Measurements from ENCODE around the gene SCAPER. TPM values are rescaled to one million over a fixed set of nuclear protein-coding genes. Genes with fewer than 3 reads are reported as not detected.

The SCAPER gene
- total RNA-seq, 1 experiment from 2014 or later = 14.7 TPM

DNA sequence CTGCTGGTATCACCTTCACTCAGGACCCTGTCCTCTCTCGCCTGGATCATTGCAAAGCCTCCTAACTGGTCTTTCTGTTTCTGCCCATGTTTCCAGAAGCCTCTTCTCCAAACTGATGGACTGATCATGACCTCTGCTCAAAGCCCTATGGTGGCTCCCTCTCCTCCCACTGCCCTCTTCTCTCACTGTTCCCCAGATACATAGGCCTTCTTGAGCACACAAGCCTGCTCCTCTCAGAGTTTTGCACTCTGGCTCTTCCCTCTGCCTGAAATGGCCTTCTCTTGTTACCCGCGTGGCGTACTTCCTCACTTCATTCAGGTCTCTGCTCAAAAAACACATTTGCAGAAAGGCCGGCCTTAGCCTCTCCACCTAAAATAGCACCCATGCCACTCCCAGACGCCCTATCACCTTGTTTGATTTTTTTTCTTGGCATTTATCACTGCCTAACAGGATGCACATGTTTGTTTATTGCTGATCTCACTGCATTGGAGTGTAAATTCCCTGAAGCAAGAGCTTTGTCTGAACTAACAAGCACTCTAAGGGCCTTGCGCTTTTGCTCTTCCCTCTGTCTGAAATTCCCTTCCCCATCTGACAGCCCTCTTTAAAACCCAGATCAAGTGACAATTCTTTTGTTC, 592.5 kb downstream of the SCAPER start:
- H3K4me2 ChIP-seq (ENCODE audit: low read length) = peak overlapping the region; percentile 21; the same call in 1 of the 2 replicates
- H3K4me1 ChIP-seq (ENCODE audit: control insufficient read depth in 1 of 2, insufficient read depth in 2 of 2, low read length in 2 of 2) = peaks cover 15 to 33% of the 10 kb centered on the region in 2 experiments
- ATAC-seq = no peak
- peaks cover 36% of the 10 kb centered on the region for H3K79me2 ChIP-seq (ENCODE audit: insufficient read depth, low read length)
- H3K9me2 ChIP-seq (ENCODE audit: insufficient read depth) = no peaks in the 10 kb centered on the region
- DNase-seq (ENCODE audit: low read depth, low spot score) = no peak
- RAD21 ChIA-PET (ENCODE audit: low non-redundant PET in 1 of 2, low total read pairs in 2 of 2, uncharacterized antibody in 2 of 2, unreplicated experiment in 2 of 2) = no interaction called here
- H2AFZ ChIP-seq (ENCODE audit: low read depth, low read length, poor library complexity, severe bottlenecking) = no peak overlapping the region
- H4K20me1 ChIP-seq (ENCODE audit: insufficient read depth) = 0 out of 2 replicates have a peak, but pooled peaks cover 3% of the 10 kb centered on the region
- TF ChIP-seq POLR2A (IDR thresholded peaks at IDR 0.05; ENCODE audit: borderline replicate concordance, extremely low read depth, insufficient read depth, insufficient read length) = no peak
- no peak for TF ChIP-seq SRF (IDR thresholded peaks at IDR 0.05; ENCODE audit: low read depth)
- TF ChIP-seq, protein P1, sequence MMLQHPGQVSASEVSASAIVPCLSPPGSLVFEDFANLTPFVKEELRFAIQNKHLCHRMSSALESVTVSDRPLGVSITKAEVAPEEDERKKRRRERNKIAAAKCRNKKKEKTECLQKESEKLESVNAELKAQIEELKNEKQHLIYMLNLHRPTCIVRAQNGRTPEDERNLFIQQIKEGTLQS (IDR thresholded peaks at IDR 0.05) = no peak
- no peak for TF ChIP-seq ZBTB33 (IDR thresholded peaks at IDR 0.05; ENCODE audit: extremely low read depth, insufficient replicate concordance, low read length)
- no peak for TF ChIP-seq SP1 (IDR thresholded peaks at IDR 0.05; ENCODE audit: low read depth)
- no peak for TF ChIP-seq ZNF274 (IDR thresholded peaks at IDR 0.05; ENCODE audit: low read depth, low read length)
- TF ChIP-seq EGR1 (IDR thresholded peaks at IDR 0.05; ENCODE audit: low read depth) = no peak
- no peak for TF ChIP-seq CEBPB (IDR thresholded peaks at IDR 0.05; ENCODE audit: low read depth)
- no peak for TF ChIP-seq CBX3 (IDR thresholded peaks at IDR 0.05; ENCODE audit: low read depth)
- no peak for TF ChIP-seq ZFX (IDR thresholded peaks at IDR 0.05)
- TF ChIP-seq CTCF (IDR thresholded peaks at IDR 0.05 in 2 of 3, conservative IDR thresholded peaks at IDR 0.05 in 1 of 3; ENCODE audit: borderline replicate concordance in 1 of 3, insufficient read depth in 1 of 3, low read depth in 2 of 3, low read length in 2 of 3) = no peak
- TF ChIP-seq EZH2phosphoT487 (IDR thresholded peaks at IDR 0.05; ENCODE audit: borderline replicate concordance) = no peak
- TF ChIP-seq MAX (IDR thresholded peaks at IDR 0.05) = no peak
- TF ChIP-seq TCF7L2 (IDR thresholded peaks at IDR 0.05; ENCODE audit: borderline replicate concordance, extremely low read depth, insufficient read depth, insufficient read length) = no peak
- no peak for TF ChIP-seq YY1 (IDR thresholded peaks at IDR 0.05; ENCODE audit: extremely low read depth, insufficient replicate concordance, low read depth, low read length)
- TF ChIP-seq, protein P2, sequence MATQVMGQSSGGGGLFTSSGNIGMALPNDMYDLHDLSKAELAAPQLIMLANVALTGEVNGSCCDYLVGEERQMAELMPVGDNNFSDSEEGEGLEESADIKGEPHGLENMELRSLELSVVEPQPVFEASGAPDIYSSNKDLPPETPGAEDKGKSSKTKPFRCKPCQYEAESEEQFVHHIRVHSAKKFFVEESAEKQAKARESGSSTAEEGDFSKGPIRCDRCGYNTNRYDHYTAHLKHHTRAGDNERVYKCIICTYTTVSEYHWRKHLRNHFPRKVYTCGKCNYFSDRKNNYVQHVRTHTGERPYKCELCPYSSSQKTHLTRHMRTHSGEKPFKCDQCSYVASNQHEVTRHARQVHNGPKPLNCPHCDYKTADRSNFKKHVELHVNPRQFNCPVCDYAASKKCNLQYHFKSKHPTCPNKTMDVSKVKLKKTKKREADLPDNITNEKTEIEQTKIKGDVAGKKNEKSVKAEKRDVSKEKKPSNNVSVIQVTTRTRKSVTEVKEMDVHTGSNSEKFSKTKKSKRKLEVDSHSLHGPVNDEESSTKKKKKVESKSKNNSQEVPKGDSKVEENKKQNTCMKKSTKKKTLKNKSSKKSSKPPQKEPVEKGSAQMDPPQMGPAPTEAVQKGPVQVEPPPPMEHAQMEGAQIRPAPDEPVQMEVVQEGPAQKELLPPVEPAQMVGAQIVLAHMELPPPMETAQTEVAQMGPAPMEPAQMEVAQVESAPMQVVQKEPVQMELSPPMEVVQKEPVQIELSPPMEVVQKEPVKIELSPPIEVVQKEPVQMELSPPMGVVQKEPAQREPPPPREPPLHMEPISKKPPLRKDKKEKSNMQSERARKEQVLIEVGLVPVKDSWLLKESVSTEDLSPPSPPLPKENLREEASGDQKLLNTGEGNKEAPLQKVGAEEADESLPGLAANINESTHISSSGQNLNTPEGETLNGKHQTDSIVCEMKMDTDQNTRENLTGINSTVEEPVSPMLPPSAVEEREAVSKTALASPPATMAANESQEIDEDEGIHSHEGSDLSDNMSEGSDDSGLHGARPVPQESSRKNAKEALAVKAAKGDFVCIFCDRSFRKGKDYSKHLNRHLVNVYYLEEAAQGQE (IDR thresholded peaks at IDR 0.05; ENCODE audit: low read depth) = no peak
- intact Hi-C loops (cut with micrococcal nuclease) = no loop called here
- no peak overlapping the region for H3K27ac ChIP-seq (ENCODE audit: low read depth, low read length)
- no peaks in the 10 kb centered on the region for H3K36me3 ChIP-seq (ENCODE audit: control insufficient read depth in 1 of 2, insufficient read depth in 2 of 2, low read length in 2 of 2)
- CTCF ChIA-PET = interaction anchor here (0.9 to 1.4 kb wide), 4 partner anchors 14 to 23 kb away, joined by 3 to 6 read pairs (median 3); no protein-coding TSS in a partner anchor
- TSS peak; percentile 46 for BruUV-seq (replicated peaks)
- no peaks in the 10 kb centered on the region for H3K9me3 ChIP-seq (ENCODE audit: control insufficient read depth in 1 of 2, insufficient read depth in 1 of 2, low read depth in 1 of 2, low read length in 2 of 2)
- POLR2A ChIA-PET = interaction anchor here (0.9 kb wide), 1 partner anchor 21 kb away, joined by 3 read pairs; no protein-coding TSS in a partner anchor
- H3K4me3 ChIP-seq (replicated peaks in 1 of 2; ENCODE audit: low read depth in 1 of 2, low read length in 2 of 2) = no peak overlapping the region
- H3K9ac ChIP-seq (ENCODE audit: low read length) = no peak overlapping the region
- no peaks in the 10 kb centered on the region for H3K27me3 ChIP-seq (ENCODE audit: insufficient read depth, low read length)

Data from HCT116 (cell line).